GM13976 (cell line): ENCODE measurements around the gene RAD51B.

Experiments
- DNase-seq: peaks from one replicate; pipeline ENCODE4 v3.0.0; 2012; ENCODE audit warnings: low spot score
- in situ Hi-C: fragments of 300-500 bp; cut with MboI; formaldehyde crosslinking; loops from one replicate; pipeline ENCODE4 v1.12.0; 2022; ENCODE audit warnings: low sequenced_read_pairs, mixed read lengths, inconsistent platforms; ENCODE audit not compliant: unreplicated experiment
- TF ChIP-seq, protein P1 (sequence below): IDR thresholded peaks from 2 replicates; pipeline ENCODE4 v1.5.1; 2012; ENCODE audit warnings: borderline replicate concordance, mild to moderate bottlenecking; ENCODE audit not compliant: insufficient read depth; ENCODE audit errors: extremely low read depth, missing control alignments, control extremely low read depth

The RAD51B gene

DNA sequence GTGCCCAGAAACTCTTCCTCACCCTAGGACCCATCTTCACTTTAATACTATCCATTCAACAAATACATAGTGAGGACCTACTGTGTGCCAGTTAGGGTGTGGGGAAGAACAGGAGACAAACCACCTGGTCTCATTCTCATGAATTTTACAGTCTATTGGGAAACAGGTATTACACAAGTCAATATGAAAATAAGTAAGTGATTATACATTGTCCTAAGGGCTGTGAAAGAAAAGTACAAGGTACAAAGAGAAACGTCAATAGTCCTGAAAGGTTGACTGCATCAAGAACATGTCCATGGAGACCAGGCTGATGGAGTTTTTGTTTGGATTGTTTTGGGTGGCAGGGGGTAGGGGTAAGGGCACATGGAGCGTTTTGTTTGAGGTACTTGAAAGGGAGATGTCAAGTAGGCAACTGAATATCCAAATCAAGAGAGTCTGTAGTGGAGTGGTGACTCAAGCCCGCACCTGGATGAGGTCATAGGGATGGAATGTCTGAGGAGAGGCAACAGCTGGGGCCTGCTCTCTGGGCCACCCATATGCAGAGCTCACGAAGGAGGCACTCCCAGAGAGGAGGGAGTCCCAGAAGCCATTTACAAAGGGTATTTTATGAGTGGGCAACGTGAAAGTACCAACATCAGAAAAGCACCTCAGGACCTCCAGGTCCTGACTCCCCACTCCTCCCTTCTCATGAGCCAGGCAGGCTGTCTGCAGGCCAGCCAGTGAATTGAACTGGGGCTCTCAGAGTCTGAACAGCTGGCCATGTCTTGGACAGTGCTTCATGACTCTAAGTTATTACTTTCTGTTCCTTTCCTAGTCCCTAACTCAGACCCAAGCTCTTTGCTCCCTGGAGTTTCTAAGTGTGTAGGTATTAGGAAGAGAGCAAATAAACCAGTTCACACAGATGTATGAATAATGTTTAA is 701.3 kb downstream of the RAD51B start:
- in situ Hi-C loops: no loop called here
- DNase-seq: no peak

DNA sequence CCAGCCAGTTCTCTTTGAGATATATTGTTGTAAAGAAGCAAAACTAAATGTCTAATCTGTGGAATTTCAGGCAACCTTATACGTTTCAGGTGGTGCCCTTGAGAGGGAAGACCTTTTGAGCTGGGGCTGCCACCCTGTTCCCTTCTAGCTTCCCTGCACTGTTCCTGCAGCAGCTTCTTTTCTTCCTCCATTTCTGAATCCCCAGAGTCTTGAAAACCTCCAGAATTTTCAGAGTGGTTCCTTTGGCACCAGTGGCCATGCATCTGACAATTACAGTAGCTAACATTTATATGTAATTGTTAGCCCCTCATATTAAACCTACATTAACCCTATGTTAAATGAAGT is 702.0 kb downstream of the RAD51B start:
- TF ChIP-seq, protein P1, sequence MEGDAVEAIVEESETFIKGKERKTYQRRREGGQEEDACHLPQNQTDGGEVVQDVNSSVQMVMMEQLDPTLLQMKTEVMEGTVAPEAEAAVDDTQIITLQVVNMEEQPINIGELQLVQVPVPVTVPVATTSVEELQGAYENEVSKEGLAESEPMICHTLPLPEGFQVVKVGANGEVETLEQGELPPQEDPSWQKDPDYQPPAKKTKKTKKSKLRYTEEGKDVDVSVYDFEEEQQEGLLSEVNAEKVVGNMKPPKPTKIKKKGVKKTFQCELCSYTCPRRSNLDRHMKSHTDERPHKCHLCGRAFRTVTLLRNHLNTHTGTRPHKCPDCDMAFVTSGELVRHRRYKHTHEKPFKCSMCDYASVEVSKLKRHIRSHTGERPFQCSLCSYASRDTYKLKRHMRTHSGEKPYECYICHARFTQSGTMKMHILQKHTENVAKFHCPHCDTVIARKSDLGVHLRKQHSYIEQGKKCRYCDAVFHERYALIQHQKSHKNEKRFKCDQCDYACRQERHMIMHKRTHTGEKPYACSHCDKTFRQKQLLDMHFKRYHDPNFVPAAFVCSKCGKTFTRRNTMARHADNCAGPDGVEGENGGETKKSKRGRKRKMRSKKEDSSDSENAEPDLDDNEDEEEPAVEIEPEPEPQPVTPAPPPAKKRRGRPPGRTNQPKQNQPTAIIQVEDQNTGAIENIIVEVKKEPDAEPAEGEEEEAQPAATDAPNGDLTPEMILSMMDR: no peak
- in situ Hi-C loops: no loop called here
- no peak for DNase-seq

More for the DNA sequence above, 701.3 kb downstream of the RAD51B start:
- TF ChIP-seq, protein P1: no peak

GRCh38 chr14:68521961-68522509 is 702.5 kb downstream of the RAD51B start:
- no peak for DNase-seq
- TF ChIP-seq, protein P1: no peak
- in situ Hi-C loops: no loop called here

GRCh38 chr14:68522510-68523325 is 703.1 kb downstream of the RAD51B start:
- DNase-seq: no peak
- in situ Hi-C loops: no loop called here
- TF ChIP-seq, protein P1: no peak

- TF ChIP-seq, protein P1: no peak
- DNase-seq: no peak
- in situ Hi-C loops: no loop called here
Observed at GRCh38 chr14:68523326-68523610, 703.7 kb downstream of the RAD51B start.

DNA sequence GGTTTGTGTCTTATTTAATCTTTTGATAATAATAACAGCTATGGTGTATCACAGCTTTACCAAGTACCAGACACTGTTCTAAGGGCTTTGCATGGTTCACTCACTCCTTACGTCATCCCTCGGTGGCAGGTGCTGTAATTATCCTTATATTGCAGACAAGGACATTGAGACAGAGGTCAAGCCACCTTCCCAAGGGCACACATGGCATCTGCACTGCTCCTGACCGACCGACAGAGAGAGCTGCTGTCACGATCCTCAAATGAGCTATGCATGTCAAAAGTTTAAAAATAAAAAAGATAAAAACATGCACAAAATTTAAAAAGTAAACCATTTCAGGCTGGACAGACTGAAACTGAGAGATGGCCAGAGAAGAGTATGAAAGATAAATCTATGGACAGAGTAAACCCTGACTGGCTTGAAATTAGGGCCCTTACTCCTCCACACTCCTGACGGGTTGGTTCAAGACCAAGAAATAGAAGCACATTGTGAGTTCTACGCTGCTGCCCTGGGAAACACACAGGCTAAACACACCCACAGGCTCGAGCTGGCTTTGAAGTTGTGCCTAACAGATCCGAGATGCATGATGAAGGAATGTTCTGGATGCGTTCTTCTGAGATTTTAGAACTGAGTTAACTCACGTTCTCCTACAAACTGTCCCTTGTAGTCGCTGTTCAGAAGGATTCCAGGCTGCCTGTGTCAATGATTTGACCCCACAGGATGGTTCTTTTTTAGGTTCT is 704.6 kb downstream of the RAD51B start:
- TF ChIP-seq, protein P1: no peak
- in situ Hi-C loops: no loop called here
- no peak for DNase-seq
